Measurements from ENCODE around the gene CABP5.

Gene CABP5

DNA sequence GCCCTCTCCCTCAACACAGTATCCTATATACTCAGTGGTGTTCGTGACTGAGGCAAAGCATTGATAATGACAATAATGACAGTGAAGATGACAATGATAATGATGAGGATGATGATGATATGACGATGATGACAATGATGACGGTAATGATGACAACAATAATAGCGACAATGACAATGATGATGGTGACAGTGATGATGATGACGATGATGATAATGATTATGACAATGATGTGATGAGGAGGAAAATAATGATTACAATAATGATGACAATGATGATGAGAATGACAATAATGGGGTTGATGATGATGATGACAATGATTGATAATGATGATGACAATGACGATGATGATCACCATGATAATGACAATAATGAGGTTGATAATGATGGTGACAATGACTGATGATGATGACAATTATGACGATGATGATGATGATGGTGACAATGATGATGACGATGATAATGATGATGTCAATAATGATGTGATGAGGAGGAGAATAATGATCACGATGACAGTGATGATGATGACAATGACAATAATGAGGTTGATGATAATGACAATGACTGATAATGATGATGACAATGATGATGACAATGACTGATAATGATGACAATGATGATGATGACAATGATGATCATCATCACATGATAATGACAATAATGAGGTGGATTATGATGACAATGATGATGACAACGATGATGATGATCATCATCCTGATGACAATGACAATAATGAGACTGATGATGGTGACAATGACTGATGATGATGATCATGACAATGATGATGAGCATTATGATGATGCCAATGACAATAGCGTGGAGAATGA is 32.7 kb downstream of the CABP5 start:
- in situ Hi-C loops (cut with HindIII; ENCODE audit: low sequenced_read_pairs), result no loop called here
- no peak overlapping the region for H3K4me3 ChIP-seq (ENCODE audit: low read depth, low read length)
- no peak for DNase-seq (ENCODE audit: low read depth, low spot score)
- TF ChIP-seq, protein P1, sequence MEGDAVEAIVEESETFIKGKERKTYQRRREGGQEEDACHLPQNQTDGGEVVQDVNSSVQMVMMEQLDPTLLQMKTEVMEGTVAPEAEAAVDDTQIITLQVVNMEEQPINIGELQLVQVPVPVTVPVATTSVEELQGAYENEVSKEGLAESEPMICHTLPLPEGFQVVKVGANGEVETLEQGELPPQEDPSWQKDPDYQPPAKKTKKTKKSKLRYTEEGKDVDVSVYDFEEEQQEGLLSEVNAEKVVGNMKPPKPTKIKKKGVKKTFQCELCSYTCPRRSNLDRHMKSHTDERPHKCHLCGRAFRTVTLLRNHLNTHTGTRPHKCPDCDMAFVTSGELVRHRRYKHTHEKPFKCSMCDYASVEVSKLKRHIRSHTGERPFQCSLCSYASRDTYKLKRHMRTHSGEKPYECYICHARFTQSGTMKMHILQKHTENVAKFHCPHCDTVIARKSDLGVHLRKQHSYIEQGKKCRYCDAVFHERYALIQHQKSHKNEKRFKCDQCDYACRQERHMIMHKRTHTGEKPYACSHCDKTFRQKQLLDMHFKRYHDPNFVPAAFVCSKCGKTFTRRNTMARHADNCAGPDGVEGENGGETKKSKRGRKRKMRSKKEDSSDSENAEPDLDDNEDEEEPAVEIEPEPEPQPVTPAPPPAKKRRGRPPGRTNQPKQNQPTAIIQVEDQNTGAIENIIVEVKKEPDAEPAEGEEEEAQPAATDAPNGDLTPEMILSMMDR (IDR thresholded peaks at IDR 0.05; ENCODE audit: low read depth, low read length), result no peak

GRCh38 chr19:48006762-48007161 is 37.1 kb downstream of the CABP5 start:
- DNase-seq (ENCODE audit: low read depth, low spot score), result no peak
- TF ChIP-seq, protein P1 (IDR thresholded peaks at IDR 0.05; ENCODE audit: low read depth, low read length), result peak; percentile 8
- in situ Hi-C loops (cut with HindIII; ENCODE audit: low sequenced_read_pairs), result no loop called here
- no peak overlapping the region for H3K4me3 ChIP-seq (ENCODE audit: low read depth, low read length)

- TF ChIP-seq, protein P1 (IDR thresholded peaks at IDR 0.05; ENCODE audit: low read depth, low read length), result no peak
- in situ Hi-C loops (cut with HindIII; ENCODE audit: low sequenced_read_pairs), result no loop called here
- DNase-seq (ENCODE audit: low read depth, low spot score), result no peak
- H3K4me3 ChIP-seq (ENCODE audit: low read depth, low read length), result no peak overlapping the region
Observed at GRCh38 chr19:48004236-48004635, 39.6 kb downstream of the CABP5 start.

DNA sequence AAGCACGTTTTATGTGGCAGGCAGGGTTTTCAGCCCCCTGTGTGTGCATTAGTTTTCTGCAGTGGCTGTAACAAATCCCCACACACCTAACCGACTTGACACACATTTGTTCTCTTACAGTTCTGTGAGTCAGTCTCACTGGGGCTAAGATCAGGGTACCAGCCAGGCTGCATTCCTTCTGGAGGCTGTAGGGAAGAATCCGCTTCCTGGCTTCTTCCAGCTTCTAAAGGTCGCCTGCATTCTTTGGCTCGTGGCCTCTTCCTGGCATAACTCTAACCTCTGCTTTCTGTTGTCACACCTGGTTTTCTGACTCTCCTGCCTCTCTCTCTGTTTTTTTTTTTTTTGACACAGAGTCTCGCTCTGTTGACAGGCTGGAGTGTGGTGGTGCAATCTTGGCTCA is 43.0 kb downstream of the CABP5 start:
- H3K4me3 ChIP-seq (ENCODE audit: low read depth, low read length), result no peak overlapping the region
- TF ChIP-seq, protein P1 (IDR thresholded peaks at IDR 0.05; ENCODE audit: low read depth, low read length), result no peak
- DNase-seq (ENCODE audit: low read depth, low spot score), result no peak
- in situ Hi-C loops (cut with HindIII; ENCODE audit: low sequenced_read_pairs), result no loop called here

GRCh38 chr19:47998800-47999199 is 45.1 kb downstream of the CABP5 start:
- TF ChIP-seq, protein P1 (IDR thresholded peaks at IDR 0.05; ENCODE audit: low read depth, low read length), result no peak
- DNase-seq (ENCODE audit: low read depth, low spot score), result no peak
- no peak overlapping the region for H3K4me3 ChIP-seq (ENCODE audit: low read depth, low read length)
- in situ Hi-C loops (cut with HindIII; ENCODE audit: low sequenced_read_pairs), result no loop called here

- no peak overlapping the region for H3K4me3 ChIP-seq (ENCODE audit: low read depth, low read length)
- TF ChIP-seq, protein P1 (IDR thresholded peaks at IDR 0.05; ENCODE audit: low read depth, low read length), result no peak
- DNase-seq (ENCODE audit: low read depth, low spot score), result no peak
- in situ Hi-C loops (cut with HindIII; ENCODE audit: low sequenced_read_pairs), result no loop called here
Observed at GRCh38 chr19:47996230-47996727, 47.6 kb downstream of the CABP5 start.

All from astrocyte of the spinal cord (primary cell).